DMS 273 (cell line): ENCODE measurements around the gene DCTN3.

Source experiments
- DNase-seq: peaks from one replicate; lab custom pipeline; 2025; ENCODE audit not compliant: unreplicated experiment; lab: John Stamatoyannopoulos, UW

The DCTN3 gene

DNA sequence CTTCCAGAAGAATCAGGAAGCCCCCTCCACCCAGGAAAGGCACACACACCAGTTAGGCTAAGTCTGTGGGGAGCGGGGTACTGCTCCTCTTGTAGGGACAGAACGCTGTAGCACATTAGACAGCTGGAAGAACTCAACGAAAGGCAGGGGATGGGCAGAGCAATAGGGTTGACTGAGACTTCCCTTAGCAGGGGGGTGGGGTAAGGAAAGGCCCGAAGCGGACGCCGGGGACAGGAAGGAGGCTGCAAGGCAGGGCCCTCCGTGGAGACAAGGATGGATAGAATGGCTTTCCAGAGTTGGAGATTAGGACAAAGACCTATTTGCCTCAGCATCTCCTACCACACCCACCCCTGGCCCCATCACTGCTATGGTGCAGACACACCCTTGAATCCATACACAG, 45.1 kb downstream of the DCTN3 start:
- DNase-seq, result no peak

DNA sequence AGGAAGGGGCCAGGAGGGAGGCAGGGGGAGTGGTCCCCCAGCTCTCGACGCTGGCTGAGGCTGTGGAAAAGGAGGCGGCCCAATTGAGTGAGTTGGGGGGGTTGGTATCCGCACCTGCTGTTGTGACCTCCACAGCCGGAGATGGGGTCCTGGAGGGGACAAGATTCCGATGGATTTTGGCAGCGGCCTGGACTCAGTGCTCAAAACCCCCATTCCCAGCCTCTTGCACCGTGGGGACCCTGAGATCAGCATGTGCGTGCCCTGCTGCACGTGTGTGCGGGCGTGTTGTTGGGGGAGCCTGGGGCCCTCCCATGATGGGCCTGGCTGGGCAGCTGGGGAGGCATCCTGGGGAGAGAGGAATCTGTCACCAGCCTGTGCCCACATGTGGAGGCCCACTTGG, 45.7 kb downstream of the DCTN3 start:
- DNase-seq, result no peak

DNA sequence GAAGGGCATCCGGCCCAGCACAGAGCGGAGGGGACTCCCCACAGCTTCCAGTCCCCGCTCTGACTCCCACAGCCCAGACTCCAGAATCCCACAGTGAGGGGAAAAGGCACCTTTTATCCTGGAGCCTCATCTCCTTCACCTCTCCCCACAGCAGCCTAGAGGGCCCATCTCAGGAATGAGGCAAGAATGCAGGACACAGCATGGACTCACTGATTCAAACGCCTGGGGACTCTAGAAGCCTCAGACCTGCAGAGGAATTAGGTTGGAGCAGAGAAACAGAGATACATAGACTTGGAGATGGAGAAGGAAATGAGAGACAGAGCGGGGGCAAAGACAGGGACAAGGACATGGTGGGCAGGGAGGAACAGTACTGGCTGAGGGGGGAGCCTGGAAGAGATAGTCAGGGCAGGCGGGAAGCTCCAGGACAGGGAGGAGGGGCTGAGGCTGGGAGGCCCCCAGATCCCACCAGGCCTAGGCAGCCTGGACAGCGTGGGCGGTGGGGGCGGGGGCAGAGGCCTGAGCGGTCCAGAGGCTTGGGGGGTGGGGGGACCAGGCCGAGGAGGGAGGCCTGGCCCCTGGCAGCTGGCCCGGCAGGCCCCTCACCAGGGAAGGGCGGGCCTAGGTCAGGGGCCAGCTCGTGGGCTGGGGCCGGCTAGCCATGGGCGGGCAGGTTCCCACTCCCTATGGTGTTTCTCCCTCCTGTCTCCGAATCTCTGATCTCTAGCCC, 46.5 kb downstream of the DCTN3 start:
- DNase-seq, result no peak

DNA sequence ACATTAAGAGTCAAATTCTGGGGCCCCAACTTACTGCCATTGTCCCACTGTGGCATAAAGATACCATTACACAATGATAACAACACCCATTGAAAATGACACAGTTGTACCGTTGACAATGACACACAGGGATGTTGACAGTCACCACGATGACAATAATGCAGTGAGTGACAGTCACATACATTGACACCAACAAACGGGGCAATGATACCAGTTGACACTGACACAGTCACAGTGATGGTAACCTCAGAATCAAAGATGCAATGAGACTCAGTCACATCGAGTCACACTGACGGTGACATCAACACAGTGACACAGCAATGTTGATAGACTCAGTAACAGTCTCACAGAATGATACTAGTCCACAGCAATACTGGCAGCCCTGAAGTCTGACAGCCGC, 47.7 kb downstream of the DCTN3 start:
- no peak for DNase-seq

DNA sequence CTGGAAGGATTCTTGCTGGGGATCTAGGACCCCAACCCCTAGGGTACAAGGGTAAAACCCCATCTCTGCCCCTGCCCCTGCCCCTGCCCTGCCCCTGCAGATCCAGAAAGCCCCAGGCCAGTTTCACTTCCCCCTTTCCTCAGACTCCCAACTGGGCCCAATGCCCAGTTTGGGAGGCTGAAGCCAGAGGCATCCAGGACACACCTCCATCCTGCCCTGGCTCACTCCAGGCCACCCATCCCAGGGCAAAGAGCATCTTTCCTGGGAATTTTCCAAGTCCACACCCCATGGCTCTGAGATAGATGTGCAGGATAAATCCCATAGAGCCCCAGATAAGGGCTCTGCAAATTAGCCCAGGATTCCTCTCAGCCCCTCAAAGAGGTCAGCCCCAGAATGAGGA, 48.2 kb downstream of the DCTN3 start:
- no peak for DNase-seq

DNA sequence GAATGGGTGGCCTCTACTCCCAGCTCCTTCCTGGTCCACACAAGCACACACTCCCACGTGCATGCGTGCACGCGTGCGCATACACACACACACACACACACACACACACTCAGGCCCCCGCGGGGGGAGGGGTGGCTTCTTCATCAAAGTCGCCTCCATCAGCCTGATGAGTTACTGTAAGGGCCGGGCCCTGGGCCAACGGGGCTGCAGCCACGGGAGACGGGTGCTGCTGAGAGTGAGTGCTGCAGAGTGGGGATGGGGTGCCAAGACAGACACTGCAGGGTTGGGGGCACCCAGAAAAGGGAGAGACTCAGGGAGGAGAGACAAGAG, 48.8 kb downstream of the DCTN3 start:
- peak; percentile 84 for DNase-seq

DNA sequence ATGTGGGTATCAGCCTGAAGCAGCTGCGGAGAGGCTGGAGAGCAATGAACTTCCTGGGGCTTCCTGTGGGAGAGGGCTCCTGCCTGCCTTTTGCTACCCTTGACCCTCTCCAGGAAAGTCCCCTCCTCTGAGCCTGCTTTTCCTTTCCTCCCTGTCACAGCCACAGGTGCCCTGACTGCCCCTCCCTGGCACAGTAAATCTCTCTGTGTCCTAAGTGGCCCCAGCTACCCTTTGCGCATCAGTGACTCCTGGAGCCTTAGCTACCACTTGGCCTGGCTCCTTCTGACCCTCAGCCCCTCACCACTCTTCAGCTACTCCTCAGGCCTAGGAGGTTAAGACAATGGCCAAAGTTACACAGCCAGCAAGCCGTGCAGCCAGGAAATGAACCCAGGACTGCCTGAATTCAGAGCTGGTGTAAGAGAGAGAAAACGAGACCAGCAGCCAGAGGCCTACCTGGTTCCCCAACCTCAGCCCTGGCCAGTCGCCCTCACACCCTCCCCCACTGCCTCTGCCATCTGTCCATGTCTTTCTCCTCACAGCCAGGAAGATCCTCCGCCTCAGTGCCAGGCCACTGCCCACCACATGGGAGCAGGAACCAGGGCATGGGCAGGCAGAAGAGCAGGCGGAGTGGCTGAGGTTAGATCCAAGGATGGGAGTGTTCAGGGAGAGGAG, 49.4 kb downstream of the DCTN3 start:
- DNase-seq, result peak; percentile 84

DNA sequence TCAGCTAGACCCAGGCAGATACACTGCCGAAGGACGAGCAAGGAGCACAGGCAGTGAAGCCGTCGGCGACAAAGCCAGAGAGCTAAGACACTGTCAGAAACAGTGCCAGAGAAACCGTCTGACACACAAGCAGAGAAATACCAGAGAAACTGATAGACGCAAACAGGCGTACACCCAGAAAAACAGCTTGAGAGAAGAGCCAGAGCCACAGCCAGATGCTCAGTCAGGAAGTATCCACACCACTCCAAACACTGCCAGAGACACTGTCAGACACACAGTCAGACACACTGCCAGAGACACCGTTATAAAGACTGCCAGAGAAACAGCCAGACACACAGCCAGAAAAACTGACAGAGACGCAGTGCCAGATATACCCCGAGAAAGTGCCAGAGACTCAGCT, 49.9 kb downstream of the DCTN3 start:
- peak; percentile 60 for DNase-seq

DNA sequence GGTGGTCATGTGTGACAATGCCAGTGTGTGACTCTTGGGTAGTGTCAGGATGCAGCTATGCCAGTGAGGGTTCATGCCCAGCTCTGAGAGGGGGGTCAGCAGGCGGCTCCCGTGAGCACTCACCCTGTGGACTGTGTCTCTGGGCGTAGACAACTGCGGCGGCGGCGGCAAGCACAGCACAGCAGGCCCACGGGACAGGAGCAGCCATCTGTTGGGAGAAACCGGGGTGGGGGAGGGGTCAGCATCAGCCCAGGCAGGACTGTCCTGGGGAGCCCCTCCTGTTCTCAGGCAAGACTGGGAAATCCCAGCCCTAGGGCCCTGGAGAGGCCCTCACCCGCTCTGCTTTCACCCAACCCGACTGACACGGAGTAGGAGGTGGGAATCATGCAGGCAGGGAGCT, 51.5 kb downstream of the DCTN3 start:
- DNase-seq, result peak; percentile 73

DNA sequence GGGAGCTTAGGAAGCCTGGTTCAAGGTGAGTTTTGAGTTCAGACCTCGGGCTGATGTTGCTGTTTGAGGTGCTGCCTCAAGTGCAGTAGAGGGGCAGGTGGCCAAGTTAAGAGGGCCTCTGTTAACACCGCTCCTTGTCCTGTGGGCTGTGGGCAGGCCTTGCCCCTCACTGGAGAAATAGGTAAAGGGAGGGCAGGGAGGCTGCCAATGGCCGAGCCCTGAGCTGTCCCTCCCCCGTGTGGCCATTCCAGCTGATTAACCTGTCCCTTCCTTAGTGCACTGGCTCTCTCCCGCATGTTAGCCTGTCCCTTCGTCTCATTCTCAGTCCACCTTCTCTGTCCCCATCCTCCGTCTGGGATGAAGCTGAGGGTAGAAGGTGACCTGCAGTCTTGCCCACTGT, 52.2 kb downstream of the DCTN3 start:
- no peak for DNase-seq

DNA sequence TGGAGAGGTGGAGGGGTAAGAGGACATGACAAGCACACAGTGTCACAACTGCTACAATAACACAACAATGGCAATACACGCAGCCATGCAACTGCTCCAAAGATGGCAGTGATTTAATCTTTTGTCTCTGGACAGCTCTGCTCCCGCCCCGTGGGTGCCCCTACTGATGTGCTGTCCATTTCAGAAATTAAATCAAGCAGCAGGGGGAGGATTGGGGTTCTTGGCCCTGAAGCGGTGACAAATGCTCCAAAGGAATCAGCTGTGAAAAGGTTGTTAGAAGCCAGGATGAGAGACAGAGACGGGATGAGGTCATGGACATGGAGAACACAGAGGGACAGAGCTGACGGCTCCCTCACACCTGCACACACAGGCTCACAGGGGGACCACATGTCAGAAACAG, 53.3 kb downstream of the DCTN3 start:
- no peak for DNase-seq

DNA sequence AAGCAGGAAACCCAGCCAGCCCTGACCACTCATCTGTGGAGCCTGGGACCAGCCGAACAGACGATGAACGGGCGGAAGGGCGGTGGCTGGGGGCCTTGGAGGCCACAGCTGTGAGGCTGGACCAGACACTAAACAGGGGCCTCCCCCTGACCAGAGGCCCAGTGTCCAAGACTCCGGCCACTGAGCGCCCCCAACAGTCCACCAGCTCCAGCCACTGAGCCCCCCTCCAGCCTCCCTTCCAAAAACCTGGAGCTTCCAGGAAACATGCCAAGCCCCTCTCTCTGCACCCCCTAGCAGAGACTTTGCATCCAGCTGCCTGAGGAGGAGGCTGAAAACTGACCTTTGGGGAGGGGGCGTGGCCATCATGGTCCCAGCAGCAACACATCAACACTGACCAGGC, 54.0 kb downstream of the DCTN3 start:
- no peak for DNase-seq

DNA sequence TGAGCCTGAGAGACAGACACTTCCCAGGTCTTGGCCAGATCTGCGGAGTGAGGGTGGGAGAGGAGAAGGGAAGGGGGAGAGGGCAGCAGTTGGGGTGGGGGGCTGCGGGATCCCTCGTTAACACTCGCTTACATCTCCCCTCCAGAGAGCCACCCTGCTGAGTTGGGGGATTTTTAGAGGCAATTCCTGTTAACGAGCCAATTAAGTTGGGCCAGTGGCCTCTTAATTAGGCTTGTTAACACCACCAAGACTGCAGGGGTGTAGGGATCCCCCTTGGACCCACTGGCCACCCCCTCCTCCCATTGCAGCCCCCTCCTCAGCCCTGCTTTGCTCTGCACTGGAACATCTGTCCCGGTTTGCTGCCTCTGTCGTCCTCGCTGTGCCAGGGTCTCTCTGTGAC, 54.4 kb downstream of the DCTN3 start:
- DNase-seq, result no peak

DNA sequence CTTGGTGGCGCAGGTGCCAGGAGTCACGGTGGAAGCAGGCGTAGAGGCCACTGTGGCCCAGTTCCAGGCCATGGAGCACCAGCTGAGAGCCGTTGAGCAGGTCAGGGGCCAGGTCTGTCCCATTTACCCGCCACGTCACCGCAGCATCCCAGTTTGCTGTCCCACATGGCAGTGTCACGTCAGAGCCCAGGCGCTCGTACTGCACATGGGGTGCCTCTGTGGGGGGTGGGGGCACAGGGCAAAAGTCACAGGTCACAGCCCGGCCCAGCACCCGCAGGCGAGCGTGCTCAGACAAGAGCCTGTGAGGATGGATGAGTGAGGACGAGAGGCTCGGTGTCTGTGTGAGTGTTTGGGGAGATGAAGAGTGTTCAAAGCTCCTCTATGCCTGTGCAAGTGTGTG, 55.7 kb downstream of the DCTN3 start:
- DNase-seq, result no peak
